Cardiac muscle cell (in vitro differentiated cells and primary cell): ENCODE measurements around the gene ABCC4. TPM values are rescaled to one million over a fixed set of nuclear protein-coding genes. Genes with fewer than 3 reads are reported as not detected.
"Not testable (repeated sequence)": the region's sequence is repeated elsewhere in the genome, so short reads cannot be mapped to it uniquely, and the experiment has no call there.

ENCODE experiments used
- DNase-seq, 2 donors: peaks; one replicate each; pipeline versions ENCODE4 v3.0.0 to v3.0.0-alpha.2; 2010 to 2017; ENCODE audit warnings: low read depth in 1 of 2, low spot score in 1 of 2
- H3K27ac ChIP-seq: fragments of 200-600 bp; sonication (generic); 2 replicates; pipeline ENCODE4 v1.5.1; 2016
- H3K27me3 ChIP-seq: fragments of 200-600 bp; sonication (generic); 2 replicates; pipeline ENCODE4 v1.6.0; 2016; ENCODE audit warnings: control low read depth
- H3K36me3 ChIP-seq: fragments of 200-600 bp; sonication (generic); 2 replicates; pipeline ENCODE4 v1.5.1; 2016; ENCODE audit warnings: control low read depth
- H3K4me1 ChIP-seq: fragments of 200-600 bp; sonication (generic); 2 replicates; pipeline ENCODE4 v1.8.1; 2017; ENCODE audit warnings: low read depth, mild to moderate bottlenecking, mixed run types
- H3K4me3 ChIP-seq: fragments of 200-600 bp; sonication (generic); 2 replicates; pipeline ENCODE4 v1.5.1; 2016; ENCODE audit warnings: mild to moderate bottlenecking
- H3K9me3 ChIP-seq: fragments of 200-600 bp; sonication (generic); 2 replicates; pipeline ENCODE4 v1.5.1; 2017; ENCODE audit warnings: low read depth, mild to moderate bottlenecking, control low read depth
- CTCF ChIP-seq: IDR thresholded peaks from 2 replicates; pipeline ENCODE4 v1.5.1; 2012; ENCODE audit warnings: low read depth, mild to moderate bottlenecking, low read length
- polyA plus RNA-seq: library from polyadenylated mRNA; unstranded; fragments of >200 nt; fragmentation: Nextera tagmentation; extraction: Ambion mirVana; gene quantifications from 2 replicates; pipeline ENCODE4 v1.2.1, GENCODE V29; 2016
- total RNA-seq: library from RNA; depleted of rRNA; stranded (reverse); fragments of >200 nt; gene quantifications from 2 replicates; pipeline ENCODE4 v1.2.3, GENCODE V29; 2016

ABCC4 gene
- total and polyA plus RNA-seq, 2 experiments from 2014 or later, result 1.6 to 5.0 TPM

- H3K27me3 ChIP-seq, result no peaks in the 10 kb centered on the region
- no peaks in the 10 kb centered on the region for H3K36me3 ChIP-seq
- no peak for TF ChIP-seq CTCF
- H3K4me1 ChIP-seq, result peaks cover 9% of the 10 kb centered on the region
- H3K4me3 ChIP-seq, result no peak overlapping the region
- H3K27ac ChIP-seq, result peak overlapping the region; percentile 38
- no peaks in the 10 kb centered on the region for H3K9me3 ChIP-seq
- DNase-seq, result peak in 1 of 2 donors; percentile 49
Measured at GRCh38 chr13:95180513-95181245, 120.6 kb downstream of the ABCC4 start.

GRCh38 chr13:95176611-95177259, 124.5 kb downstream of the ABCC4 start:
- Histone ChIP-seq H3K9me3 (no peaks in the 10 kb centered on the region), H3K4me1 (peaks cover 9% of the 10 kb centered on the region), H3K27me3 (no peaks in the 10 kb centered on the region), H3K27ac (no peak overlapping the region), H3K36me3 (no peaks in the 10 kb centered on the region), H3K4me3 (no peak overlapping the region)
- DNase-seq, result peak in 1 of 2 donors; percentile 58
- TF ChIP-seq CTCF, result no peak

- no peaks in the 10 kb centered on the region for H3K4me1 ChIP-seq
- H3K4me3 ChIP-seq, result no peak overlapping the region
- H3K27ac ChIP-seq, result no peak overlapping the region
- H3K36me3 ChIP-seq, result no peaks in the 10 kb centered on the region
- no peak for DNase-seq
- TF ChIP-seq CTCF, result no peak
- no peaks in the 10 kb centered on the region for H3K27me3 ChIP-seq
- H3K9me3 ChIP-seq, result no peaks in the 10 kb centered on the region
Measured at GRCh38 chr13:95174517-95174916, 126.7 kb downstream of the ABCC4 start.

- Histone ChIP-seq H3K27ac (no peak overlapping the region), H3K9me3 (no peaks in the 10 kb centered on the region), H3K4me3 (no peak overlapping the region), H3K27me3 (no peaks in the 10 kb centered on the region), H3K4me1 (no peaks in the 10 kb centered on the region), H3K36me3 (no peaks in the 10 kb centered on the region)
- no peak for DNase-seq
- no peak for TF ChIP-seq CTCF
Measured at GRCh38 chr13:95168191-95168590, 133.1 kb downstream of the ABCC4 start.

- not testable (repeated sequence) for H3K27ac ChIP-seq, DNase-seq, H3K4me1 ChIP-seq, H3K27me3 ChIP-seq, H3K36me3 ChIP-seq, H3K4me3 ChIP-seq, H3K9me3 ChIP-seq
Measured at GRCh38 chr13:95167003-95167402, 134.2 kb downstream of the ABCC4 start.

- Histone ChIP-seq H3K27me3 (no peaks in the 10 kb centered on the region), H3K36me3 (no peaks in the 10 kb centered on the region), H3K9me3 (no peaks in the 10 kb centered on the region), H3K4me3 (no peak overlapping the region), H3K4me1 (no peaks in the 10 kb centered on the region), H3K27ac (no peak overlapping the region)
- no peak for DNase-seq
- no peak for TF ChIP-seq CTCF
Measured at GRCh38 chr13:95164830-95165229, 136.4 kb downstream of the ABCC4 start.
